Activated T-helper 9 cell treated with anti-CD3 and anti-CD28 coated beads, Interleukin-2, amount 50 U/mL, for 16 hours (primary cell): ENCODE data around the gene HBS1L.

Source experiments
- DNase-seq: peaks from one replicate; pipeline ENCODE4 v3.0.0-alpha.2; 2020; ENCODE audit warnings: low read depth

Gene HBS1L

GRCh38 chr6:134949927-134950326 is 104.7 kb downstream of the HBS1L start, which contains the start of gene ALDH8A1:
Gene ALDH8A1, minus strand, starts transcription at chr6:134950101. Its CDS starts 48 bp downstream, at chr6:134950053.
- no peak for DNase-seq

GRCh38 chr6:134948691-134949090 is 105.9 kb downstream of the HBS1L start:
- DNase-seq = no peak

GRCh38 chr6:134948142-134948541 is 106.5 kb downstream of the HBS1L start:
- no peak for DNase-seq

- no peak for DNase-seq
Observed at GRCh38 chr6:134945045-134945444, 109.6 kb downstream of the HBS1L start.

GRCh38 chr6:134943522-134944111 is 111.0 kb downstream of the HBS1L start:
- DNase-seq = no peak

GRCh38 chr6:134938896-134939295 is 115.7 kb downstream of the HBS1L start:
- peak; percentile 10 for DNase-seq

GRCh38 chr6:134937426-134937825 is 117.2 kb downstream of the HBS1L start:
- DNase-seq = no peak

GRCh38 chr6:134936931-134937330 is 117.7 kb downstream of the HBS1L start:
- DNase-seq = no peak

- no peak for DNase-seq
Observed at GRCh38 chr6:134936476-134936875, 118.1 kb downstream of the HBS1L start.

- DNase-seq = no peak
Observed at GRCh38 chr6:134934793-134935485, 119.7 kb downstream of the HBS1L start.

GRCh38 chr6:134932535-134933470 is 121.8 kb downstream of the HBS1L start:
- no peak for DNase-seq

- DNase-seq = no peak
Observed at GRCh38 chr6:134932098-134932497, 122.5 kb downstream of the HBS1L start.

- no peak for DNase-seq
Observed at GRCh38 chr6:134930463-134930862, 124.2 kb downstream of the HBS1L start.

GRCh38 chr6:134928151-134928900 is 126.3 kb downstream of the HBS1L start:
- no peak for DNase-seq

GRCh38 chr6:134925800-134926199 is 128.8 kb downstream of the HBS1L start:
- DNase-seq = no peak

- DNase-seq = no peak
Observed at GRCh38 chr6:134921721-134922261, 132.8 kb downstream of the HBS1L start.

- no peak for DNase-seq
Observed at GRCh38 chr6:134921276-134921675, 133.3 kb downstream of the HBS1L start.

GRCh38 chr6:134920422-134920821 is 134.2 kb downstream of the HBS1L start:
- no peak for DNase-seq

GRCh38 chr6:134918418-134918961 is 136.1 kb downstream of the HBS1L start:
- no peak for DNase-seq

- no peak for DNase-seq
Observed at GRCh38 chr6:134911547-134911946, 143.1 kb downstream of the HBS1L start.

GRCh38 chr6:134910593-134910935 is 144.1 kb downstream of the HBS1L start:
- DNase-seq = no peak
